ENCODE results near the gene SMCO4.

Gene SMCO4

DNA sequence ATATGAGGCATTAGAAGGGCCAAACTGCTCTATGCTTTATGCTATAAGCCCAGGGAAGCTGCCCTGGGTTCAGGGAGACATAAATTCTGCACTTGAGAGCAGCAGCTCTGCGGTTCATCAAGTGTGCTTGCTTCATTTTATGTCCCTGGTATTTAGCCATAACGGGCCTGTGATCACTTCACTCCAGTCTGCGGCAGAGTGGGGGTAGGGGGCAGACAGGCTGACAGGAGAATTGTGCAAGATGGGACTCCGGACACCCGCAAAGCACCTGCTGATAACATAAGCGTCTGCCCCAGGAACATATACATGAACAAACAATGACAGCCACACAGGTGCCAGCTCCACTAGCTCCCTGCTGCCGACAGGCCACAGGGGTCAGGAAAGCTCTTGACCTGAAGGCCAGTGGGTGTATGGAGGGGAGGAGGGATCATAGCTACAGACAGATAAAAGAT is 56.1 kb downstream of the SMCO4 start:
- CTCF ChIA-PET, result no interaction called here
- TF ChIP-seq FOXA1 (IDR thresholded peaks at IDR 0.05) (no peak), L3MBTL2 (conservative IDR thresholded peaks at IDR 0.05) (no peak), SP1 (IDR thresholded peaks at IDR 0.05) (no peak), HDGF (IDR thresholded peaks at IDR 0.05; ENCODE audit: borderline replicate concordance) (no peak), FOXK2 (IDR thresholded peaks at IDR 0.05) (no peak), SUZ12 (IDR thresholded peaks at IDR 0.05) (no peak), CTBP1 (IDR thresholded peaks at IDR 0.05; ENCODE audit: borderline replicate concordance) (no peak), ELF4 (IDR thresholded peaks at IDR 0.05) (no peak), FOXM1 (IDR thresholded peaks at IDR 0.05; ENCODE audit: borderline replicate concordance) (no peak), TARDBP (IDR thresholded peaks at IDR 0.05) (no peak), BHLHE40 (IDR thresholded peaks at IDR 0.05; ENCODE audit: borderline replicate concordance) (no peak)
- peak; percentile 15 for DNase-seq (ENCODE audit: extremely low spot score)
- POLR2A ChIA-PET, result interaction anchor here (2.3 kb wide), 1 partner anchor 17 kb away, joined by 4 read pairs; no protein-coding TSS in a partner anchor

DNA sequence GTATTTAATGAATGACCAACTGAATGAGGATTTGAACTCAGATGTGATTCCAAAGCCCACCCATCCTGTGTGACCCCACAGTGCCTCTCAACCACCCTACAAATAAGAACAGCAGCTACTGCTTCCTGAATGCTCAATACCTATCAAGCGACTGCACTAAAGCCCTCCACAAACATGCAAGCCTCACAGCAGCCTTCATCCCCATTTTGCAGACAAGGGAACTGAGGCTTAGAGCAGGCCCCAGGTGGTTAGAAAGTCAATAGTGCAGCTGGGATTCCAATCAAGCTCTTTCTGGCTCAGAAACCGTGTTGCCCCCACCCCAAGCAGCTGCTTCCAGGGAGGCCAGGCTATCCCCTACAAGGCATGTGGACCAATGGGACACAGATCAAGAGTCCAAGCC is 57.2 kb downstream of the SMCO4 start:
- CTCF ChIA-PET, result no interaction called here

GRCh38 chr11:93484716-93485115 is 58.5 kb downstream of the SMCO4 start:
- DNase-seq (ENCODE audit: extremely low spot score), result no peak
- ChIA-PET CTCF (interaction anchor here (0.6 kb wide), 1 partner anchor 356 kb away, joined by 5 read pairs; no protein-coding TSS in a partner anchor), POLR2A (interaction anchor here (1.1 kb wide), 1 partner anchor 57 kb away, joined by 4 read pairs; no protein-coding TSS in a partner anchor)
- no peak for TF ChIP-seq HDGF (IDR thresholded peaks at IDR 0.05; ENCODE audit: borderline replicate concordance)
- TF ChIP-seq LEF1 (IDR thresholded peaks at IDR 0.05; ENCODE audit: borderline replicate concordance), result no peak
- TF ChIP-seq ZNF384 (IDR thresholded peaks at IDR 0.05), result no peak
- TF ChIP-seq SUZ12 (IDR thresholded peaks at IDR 0.05), result no peak
- TF ChIP-seq TARDBP (IDR thresholded peaks at IDR 0.05), result no peak
- no peak for TF ChIP-seq ELF4 (IDR thresholded peaks at IDR 0.05)
- TF ChIP-seq L3MBTL2 (conservative IDR thresholded peaks at IDR 0.05), result no peak
- no peak for TF ChIP-seq FOXA1 (IDR thresholded peaks at IDR 0.05)
- no peak for TF ChIP-seq ARNT (IDR thresholded peaks at IDR 0.05)
- TF ChIP-seq FOXK2 (IDR thresholded peaks at IDR 0.05), result no peak
- TF ChIP-seq CTBP1 (IDR thresholded peaks at IDR 0.05; ENCODE audit: borderline replicate concordance), result no peak
- TF ChIP-seq NFRKB (IDR thresholded peaks at IDR 0.05), result no peak
- no peak for TF ChIP-seq BHLHE40 (IDR thresholded peaks at IDR 0.05; ENCODE audit: borderline replicate concordance)
- TF ChIP-seq SP1 (IDR thresholded peaks at IDR 0.05), result no peak
- TF ChIP-seq FOXM1 (IDR thresholded peaks at IDR 0.05; ENCODE audit: borderline replicate concordance), result no peak
- TF ChIP-seq PKNOX1 (IDR thresholded peaks at IDR 0.05), result no peak

More for the DNA sequence above, 57.2 kb downstream of the SMCO4 start:
- POLR2A ChIA-PET, result no interaction called here
- TF ChIP-seq HDGF (IDR thresholded peaks at IDR 0.05; ENCODE audit: borderline replicate concordance), result no peak
- TF ChIP-seq SP1 (IDR thresholded peaks at IDR 0.05), result no peak
- no peak for TF ChIP-seq CTBP1 (IDR thresholded peaks at IDR 0.05; ENCODE audit: borderline replicate concordance)
- TF ChIP-seq FOXA1 (IDR thresholded peaks at IDR 0.05), result no peak
- no peak for TF ChIP-seq FOXK2 (IDR thresholded peaks at IDR 0.05)
- no peak for TF ChIP-seq NFRKB (IDR thresholded peaks at IDR 0.05)
- DNase-seq (ENCODE audit: extremely low spot score), result no peak

DNA sequence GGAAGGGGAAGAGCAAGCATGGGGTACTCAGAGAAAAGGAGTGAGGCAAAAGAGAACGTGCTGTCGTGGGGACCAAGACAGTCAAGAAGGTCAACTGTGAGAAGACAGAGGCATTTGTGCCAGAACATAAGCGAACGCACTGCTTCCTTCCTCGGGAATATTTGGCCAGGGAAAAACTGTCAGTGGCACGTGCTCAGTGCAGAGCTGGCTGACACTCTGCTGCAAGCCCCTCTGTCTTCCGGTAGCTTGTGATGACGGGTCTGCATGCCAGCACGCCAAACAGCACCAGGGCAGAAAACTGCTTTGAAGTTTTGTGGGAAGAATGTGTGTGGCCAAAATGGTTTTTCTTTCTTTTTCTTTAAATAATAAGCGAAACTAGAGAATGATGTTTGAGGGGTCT is 60.6 kb downstream of the SMCO4 start:
- no peak for TF ChIP-seq TARDBP (IDR thresholded peaks at IDR 0.05)
- no peak for TF ChIP-seq BHLHE40 (IDR thresholded peaks at IDR 0.05; ENCODE audit: borderline replicate concordance)
- TF ChIP-seq FOXM1 (IDR thresholded peaks at IDR 0.05; ENCODE audit: borderline replicate concordance), result no peak
- no peak for TF ChIP-seq LEF1 (IDR thresholded peaks at IDR 0.05; ENCODE audit: borderline replicate concordance)
- no peak for TF ChIP-seq CTBP1 (IDR thresholded peaks at IDR 0.05; ENCODE audit: borderline replicate concordance)
- no peak for TF ChIP-seq FOXK2 (IDR thresholded peaks at IDR 0.05)
- TF ChIP-seq ARNT (IDR thresholded peaks at IDR 0.05), result no peak
- TF ChIP-seq L3MBTL2 (conservative IDR thresholded peaks at IDR 0.05), result no peak
- no peak for TF ChIP-seq ZNF384 (IDR thresholded peaks at IDR 0.05)
- CTCF ChIA-PET, result interaction anchor here (1.5 kb wide), 1 partner anchor 246 kb away, joined by 3 read pairs; no protein-coding TSS in a partner anchor
- POLR2A ChIA-PET, result no interaction called here
- DNase-seq (ENCODE audit: extremely low spot score), result no peak

DNA sequence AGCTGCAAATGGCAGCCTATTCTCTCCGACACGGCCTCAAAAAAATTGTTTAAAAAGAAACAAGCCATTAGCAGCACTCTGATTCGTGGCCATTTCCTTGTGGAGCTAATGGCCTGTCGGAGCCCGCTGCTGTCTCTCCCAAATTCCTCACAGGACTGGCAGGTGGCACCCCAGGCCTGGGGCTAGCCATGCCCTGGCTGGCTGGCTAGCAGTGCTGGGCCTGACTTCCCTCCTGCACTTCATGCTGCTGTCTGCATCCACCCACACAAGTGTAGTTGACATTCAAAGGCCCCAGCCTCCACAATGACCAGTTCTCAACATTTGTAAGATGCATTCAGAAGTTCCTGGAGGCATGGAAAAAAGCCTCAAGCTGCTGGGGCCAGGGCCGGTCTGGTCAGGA is 61.5 kb downstream of the SMCO4 start:
- no peak for TF ChIP-seq SP1 (IDR thresholded peaks at IDR 0.05)
- no peak for TF ChIP-seq BHLHE40 (IDR thresholded peaks at IDR 0.05; ENCODE audit: borderline replicate concordance)
- no peak for TF ChIP-seq FOXA1 (IDR thresholded peaks at IDR 0.05)
- TF ChIP-seq ELF4 (IDR thresholded peaks at IDR 0.05), result no peak
- TF ChIP-seq ARNT (IDR thresholded peaks at IDR 0.05), result no peak
- no peak for TF ChIP-seq TARDBP (IDR thresholded peaks at IDR 0.05)
- TF ChIP-seq SUZ12 (IDR thresholded peaks at IDR 0.05), result no peak
- no peak for DNase-seq (ENCODE audit: extremely low spot score)

DNA sequence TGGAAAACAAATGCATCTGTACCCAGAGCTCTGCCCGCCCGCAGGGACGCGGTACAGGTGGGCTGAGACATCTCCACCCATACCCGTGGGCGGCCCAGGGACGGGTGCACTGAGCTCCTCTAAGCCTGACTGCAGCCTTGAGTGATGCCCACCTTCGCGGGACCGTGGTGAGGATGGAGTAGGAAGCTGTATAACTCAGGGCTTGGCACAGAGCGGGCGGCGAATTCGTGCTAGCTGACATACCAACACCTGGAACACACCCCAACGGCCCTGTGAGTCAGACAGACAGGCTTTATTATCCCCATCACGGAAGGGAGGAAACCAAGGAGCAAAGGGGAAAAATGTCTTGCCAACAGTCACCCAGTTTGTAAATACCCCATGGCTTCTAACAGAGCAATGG is 61.9 kb downstream of the SMCO4 start:
- ChIA-PET POLR2A (no interaction called here), CTCF (no interaction called here)
- DNase-seq (ENCODE audit: extremely low spot score), result no peak
- TF ChIP-seq ZNF384 (IDR thresholded peaks at IDR 0.05) (no peak), NFRKB (IDR thresholded peaks at IDR 0.05) (no peak), LEF1 (IDR thresholded peaks at IDR 0.05; ENCODE audit: borderline replicate concordance) (no peak), FOXA1 (IDR thresholded peaks at IDR 0.05) (no peak), HDGF (IDR thresholded peaks at IDR 0.05; ENCODE audit: borderline replicate concordance) (no peak), TARDBP (IDR thresholded peaks at IDR 0.05) (no peak), BHLHE40 (IDR thresholded peaks at IDR 0.05; ENCODE audit: borderline replicate concordance) (no peak), SUZ12 (IDR thresholded peaks at IDR 0.05) (no peak)

More for the DNA sequence above, 61.5 kb downstream of the SMCO4 start:
- POLR2A ChIA-PET, result no interaction called here
- CTCF ChIA-PET, result interaction anchor here (1.5 kb wide), 1 partner anchor 245 kb away, joined by 3 read pairs; no protein-coding TSS in a partner anchor

DNA sequence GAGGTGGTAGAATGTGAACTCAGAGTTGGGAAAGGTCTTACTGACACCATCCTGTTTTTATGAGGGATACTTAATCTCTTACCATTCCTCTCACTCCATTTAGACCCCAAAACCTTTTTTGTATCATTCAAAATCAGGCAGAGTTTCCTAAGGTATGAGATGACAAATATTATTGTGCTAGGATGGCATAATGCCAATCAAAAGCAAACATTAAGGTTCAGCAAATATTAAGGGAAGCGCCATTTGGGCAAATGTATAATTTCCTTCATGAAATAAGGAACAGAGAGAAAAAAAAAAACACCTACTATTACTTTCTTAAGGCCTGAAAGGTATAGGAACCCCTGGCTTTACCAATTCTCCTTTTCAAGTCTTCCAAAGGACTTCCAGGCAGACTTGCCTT is 62.4 kb downstream of the SMCO4 start:
- CTCF ChIA-PET, result no interaction called here
- POLR2A ChIA-PET, result no interaction called here
- TF ChIP-seq TARDBP (IDR thresholded peaks at IDR 0.05) (no peak), SP1 (IDR thresholded peaks at IDR 0.05) (no peak), HDGF (IDR thresholded peaks at IDR 0.05; ENCODE audit: borderline replicate concordance) (no peak), ZNF384 (IDR thresholded peaks at IDR 0.05) (no peak), NFRKB (IDR thresholded peaks at IDR 0.05) (no peak), SUZ12 (IDR thresholded peaks at IDR 0.05) (no peak), PKNOX1 (IDR thresholded peaks at IDR 0.05) (no peak), CTBP1 (IDR thresholded peaks at IDR 0.05; ENCODE audit: borderline replicate concordance) (no peak), FOXA1 (IDR thresholded peaks at IDR 0.05) (no peak), FOXK2 (IDR thresholded peaks at IDR 0.05) (no peak), ELF4 (IDR thresholded peaks at IDR 0.05) (no peak), ARNT (IDR thresholded peaks at IDR 0.05) (no peak)
- DNase-seq (ENCODE audit: extremely low spot score), result no peak

All from HEK293T (cell line).